HCEC 1CT (cell line): Measurements from ENCODE around the gene POMT1.

Experiments used
- DNase-seq: peaks from one replicate; pipeline ENCODE4 v3.0.0-alpha.2; 2017

The POMT1 gene

GRCh38 chr9:131557855-131558548 is 55.3 kb downstream of the POMT1 start:
- no peak for DNase-seq

GRCh38 chr9:131559421-131560000 is 56.8 kb downstream of the POMT1 start:
- DNase-seq = no peak

DNA sequence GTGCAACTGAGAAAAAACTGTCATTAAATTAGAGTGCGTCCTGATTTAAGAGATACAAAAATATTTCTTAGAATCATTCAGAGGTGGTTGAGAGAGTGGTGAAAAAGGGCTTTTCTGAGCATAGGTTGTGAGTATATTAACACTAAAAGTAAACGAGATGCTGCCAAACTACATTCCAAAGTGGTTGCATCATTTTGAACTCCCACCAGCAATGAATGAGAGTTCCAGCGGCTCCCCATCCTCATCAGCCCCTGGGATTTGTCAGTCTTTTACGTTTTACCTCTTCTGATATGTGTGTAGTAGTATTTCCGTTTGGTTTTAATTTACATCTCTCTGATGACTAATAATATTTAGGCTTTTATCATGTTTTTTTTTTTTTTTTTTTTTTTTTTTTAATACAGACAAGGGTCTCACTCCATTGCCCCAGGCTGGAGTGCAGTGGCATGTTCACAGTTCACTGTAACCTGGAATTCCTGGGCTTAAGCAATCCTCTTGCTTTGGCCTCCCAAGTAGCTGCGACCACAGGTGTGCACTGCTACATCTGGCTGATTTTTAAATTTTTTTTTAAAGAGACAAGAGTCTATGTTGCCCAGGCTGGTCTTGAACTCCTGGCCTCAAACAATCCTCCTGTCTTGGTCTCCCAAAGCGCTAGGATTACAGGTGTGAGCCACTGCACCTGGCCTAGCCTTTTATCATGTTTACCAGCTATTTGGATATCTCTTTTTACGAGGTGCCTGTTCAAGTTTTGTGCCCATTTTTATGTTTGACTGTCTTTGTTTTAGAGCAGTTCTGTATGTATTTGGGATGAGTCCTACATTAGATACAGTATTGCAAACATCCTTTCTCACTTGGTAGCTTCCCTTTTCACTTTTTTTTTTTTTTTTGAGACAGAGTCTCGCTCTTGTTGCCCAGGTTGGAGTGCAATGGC is 59.6 kb downstream of the POMT1 start:
- DNase-seq = no peak

DNA sequence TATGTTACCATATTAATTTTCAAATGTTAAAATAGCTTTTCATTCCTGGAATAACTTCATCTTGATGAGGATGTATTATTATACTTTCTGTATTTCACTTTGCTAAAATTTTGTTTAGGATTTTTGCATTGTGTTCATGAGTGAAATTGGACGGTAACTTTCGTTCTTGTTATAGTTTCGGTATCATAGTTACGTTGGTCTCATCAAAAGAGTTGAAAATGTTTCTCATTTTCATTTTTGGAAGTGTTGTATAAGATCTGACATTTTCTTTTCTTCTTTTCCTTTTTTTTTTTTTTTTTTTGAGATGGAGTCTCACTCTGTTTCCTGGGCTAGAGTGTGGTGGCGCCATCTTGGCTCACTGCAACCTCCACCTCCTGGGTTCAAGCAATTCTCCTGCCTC is 62.7 kb downstream of the POMT1 start:
- no peak for DNase-seq

- no peak for DNase-seq
Observed at GRCh38 chr9:131566158-131566557, 63.4 kb downstream of the POMT1 start.

- no peak for DNase-seq
Observed at GRCh38 chr9:131567910-131568309, 65.2 kb downstream of the POMT1 start.
